Testis (tissue), 2 donors: ENCODE measurements around the gene VPS37C.

Source experiments
- CTCF ChIP-seq, 3 experiments: fragments of 450-650 bp in 2 of 3; fragments of 200-600 bp in 1 of 3; sonication (generic) in 1 of 3; IDR thresholded peaks; one replicate each; pipeline ENCODE4 v1.5.1; 2016 to 2019; ENCODE audit warnings: antibody characterized with exemption in 3 of 3, mild to moderate bottlenecking in 2 of 3, moderate library complexity in 1 of 3
- POLR2A ChIP-seq: fragments of 450-650 bp; IDR thresholded peaks from one replicate; pipeline ENCODE4 v1.6.1; 2017; ENCODE audit warnings: antibody characterized with exemption, mild to moderate bottlenecking, moderate library complexity

GRCh38 chr11:61106894-61107470, 54.2 kb downstream of the VPS37C start:
- no peak for TF ChIP-seq CTCF (IDR thresholded peaks at IDR 0.05)
- TF ChIP-seq POLR2A = no peak
